ENCODE measurements around the gene RHBDL2.
"Not testable (repeated sequence)": the region's sequence is repeated elsewhere in the genome, so short reads cannot be mapped to it uniquely, and the experiment has no call there.

The RHBDL2 gene

GRCh38 chr1:38941527-38942019 is at the start of gene RHBDL2:
RHBDL2 (minus strand) TSS chr1:38941830; CDS start chr1:38919212, 22,618 bp downstream.
- Histone ChIP-seq H3K9me3 (no peaks in the 10 kb centered on the region), H3K27ac (no peak within 1 kb of the TSS), H3K4me1 (peaks cover 0 to 12% (median 8%) of the 10 kb centered on the region in 4 donors), H3K27me3 (no peaks in the 10 kb centered on the region), H3K36me3 (no peaks in the 10 kb centered on the region), H3K4me3 (peak within 1 kb of the TSS; percentile 34 to 39)
- DNase-seq: peak; percentile 22 to 74
- TF ChIP-seq, protein P1, sequence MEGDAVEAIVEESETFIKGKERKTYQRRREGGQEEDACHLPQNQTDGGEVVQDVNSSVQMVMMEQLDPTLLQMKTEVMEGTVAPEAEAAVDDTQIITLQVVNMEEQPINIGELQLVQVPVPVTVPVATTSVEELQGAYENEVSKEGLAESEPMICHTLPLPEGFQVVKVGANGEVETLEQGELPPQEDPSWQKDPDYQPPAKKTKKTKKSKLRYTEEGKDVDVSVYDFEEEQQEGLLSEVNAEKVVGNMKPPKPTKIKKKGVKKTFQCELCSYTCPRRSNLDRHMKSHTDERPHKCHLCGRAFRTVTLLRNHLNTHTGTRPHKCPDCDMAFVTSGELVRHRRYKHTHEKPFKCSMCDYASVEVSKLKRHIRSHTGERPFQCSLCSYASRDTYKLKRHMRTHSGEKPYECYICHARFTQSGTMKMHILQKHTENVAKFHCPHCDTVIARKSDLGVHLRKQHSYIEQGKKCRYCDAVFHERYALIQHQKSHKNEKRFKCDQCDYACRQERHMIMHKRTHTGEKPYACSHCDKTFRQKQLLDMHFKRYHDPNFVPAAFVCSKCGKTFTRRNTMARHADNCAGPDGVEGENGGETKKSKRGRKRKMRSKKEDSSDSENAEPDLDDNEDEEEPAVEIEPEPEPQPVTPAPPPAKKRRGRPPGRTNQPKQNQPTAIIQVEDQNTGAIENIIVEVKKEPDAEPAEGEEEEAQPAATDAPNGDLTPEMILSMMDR (IDR thresholded peaks at IDR 0.05): no peak
- intact Hi-C loops (cut with DNase I; ENCODE audit: low total_unique reads): no loop called here

GRCh38 chr1:38990738-38991637 is 49.4 kb upstream of the RHBDL2 start, which contains the start of gene AKIRIN1:
AKIRIN1 (plus strand) TSS chr1:38991276; CDS start chr1:38991381, 105 bp downstream.
- H3K27ac ChIP-seq: peak within 1 kb of the TSS; percentile 87 to 93
- TF ChIP-seq, protein P1 (IDR thresholded peaks at IDR 0.05): peak; percentile 22 to 39
- H3K4me3 ChIP-seq: peak within 1 kb of the TSS; percentile 99 to 100
- H3K36me3 ChIP-seq: peaks cover 0 to 6% (median 0%) of the 10 kb centered on the region in 3 donors
- no peaks in the 10 kb centered on the region for H3K9me3 ChIP-seq
- H3K27me3 ChIP-seq: no peaks in the 10 kb centered on the region
- DNase-seq: peak; percentile 97 to 99
- intact Hi-C loops (cut with DNase I; ENCODE audit: low total_unique reads): loop anchor here (5.0 kb wide), 1 partner anchor 129 kb away; no protein-coding TSS in a partner anchor
- H3K4me1 ChIP-seq: peaks cover 0 to 28% (median 20%) of the 10 kb centered on the region in 4 donors

DNA sequence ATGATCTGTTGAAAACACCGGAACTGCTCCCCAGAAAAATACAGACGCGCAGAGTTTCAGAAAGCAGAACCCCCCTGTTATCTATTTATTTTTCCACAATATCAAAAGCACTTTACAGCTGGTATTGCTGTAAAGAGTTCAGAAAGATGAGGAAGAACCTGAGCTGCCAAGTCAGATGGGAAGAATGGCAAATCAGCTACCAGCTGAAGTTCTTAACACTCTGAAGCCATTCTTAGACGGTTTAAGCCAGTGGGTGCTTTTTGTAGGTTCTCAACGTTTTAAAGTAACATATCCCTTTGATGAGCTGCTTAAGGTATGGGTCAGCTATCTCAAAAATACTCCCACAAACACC is 48.7 kb upstream of the RHBDL2 start:
- Histone ChIP-seq H3K4me1 (peaks cover 0 to 28% (median 20%) of the 10 kb centered on the region in 4 donors), H3K27ac (peak overlapping the region; percentile 87 to 93), H3K9me3 (no peaks in the 10 kb centered on the region), H3K36me3 (no peaks in the 10 kb centered on the region), H3K27me3 (no peaks in the 10 kb centered on the region), H3K4me3 (peak overlapping the region; percentile 99 to 100)
- TF ChIP-seq, protein P1 (IDR thresholded peaks at IDR 0.05): no peak
- DNase-seq: no peak
- intact Hi-C loops (cut with DNase I; ENCODE audit: low total_unique reads): loop anchor here (5.0 kb wide), 1 partner anchor 128 kb away; no protein-coding TSS in a partner anchor

- Histone ChIP-seq H3K36me3 (no peaks in the 10 kb centered on the region), H3K4me1 (peaks cover 0 to 27% (median 20%) of the 10 kb centered on the region in 4 donors), H3K27me3 (no peaks in the 10 kb centered on the region), H3K9me3 (no peaks in the 10 kb centered on the region), H3K4me3 (no peak overlapping the region), H3K27ac (peak overlapping the region in 1 of 2 donors; percentile 93)
- TF ChIP-seq, protein P1 (IDR thresholded peaks at IDR 0.05): no peak
- DNase-seq: no peak
- intact Hi-C loops (cut with DNase I; ENCODE audit: low total_unique reads): loop anchor here (5.0 kb wide), 1 partner anchor 128 kb away; no protein-coding TSS in a partner anchor
Observed at GRCh38 chr1:38989979-38990378, 48.3 kb upstream of the RHBDL2 start.

DNA sequence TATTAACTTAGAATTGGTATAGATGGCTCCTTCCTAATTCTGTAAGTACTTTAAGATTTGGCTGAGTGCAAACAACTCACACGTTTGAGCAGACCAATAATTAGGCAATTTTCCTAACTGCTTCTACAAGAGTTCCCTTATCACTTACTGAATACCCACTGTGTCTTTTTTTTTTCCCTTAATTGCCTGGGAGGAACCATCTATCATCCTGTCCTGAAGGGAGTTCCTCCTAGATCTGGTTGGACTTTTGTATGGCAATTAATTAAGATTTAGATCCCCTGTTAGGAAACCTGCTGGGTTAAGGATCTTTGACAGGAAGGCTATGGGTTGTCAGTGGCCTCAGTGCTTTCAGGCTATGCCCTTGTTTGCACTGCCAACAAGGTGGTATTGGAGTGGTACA is 37.8 kb upstream of the RHBDL2 start:
- H3K36me3 ChIP-seq; H3K4me3 ChIP-seq; DNase-seq; H3K27me3 ChIP-seq; H3K4me1 ChIP-seq; intact Hi-C loops (cut with DNase I; ENCODE audit: low total_unique reads); H3K27ac ChIP-seq: not testable (repeated sequence)
- peaks cover 0 to 11% (median 9%) of the 10 kb centered on the region in 3 donors for H3K9me3 ChIP-seq

- H3K36me3 ChIP-seq; H3K4me1 ChIP-seq; H3K27me3 ChIP-seq; H3K4me3 ChIP-seq; H3K27ac ChIP-seq; intact Hi-C loops (cut with DNase I; ENCODE audit: low total_unique reads); DNase-seq: not testable (repeated sequence)
- H3K9me3 ChIP-seq: peaks cover 0 to 11% (median 9%) of the 10 kb centered on the region in 3 donors
Observed at GRCh38 chr1:38978245-38978542, 36.6 kb upstream of the RHBDL2 start.

DNA sequence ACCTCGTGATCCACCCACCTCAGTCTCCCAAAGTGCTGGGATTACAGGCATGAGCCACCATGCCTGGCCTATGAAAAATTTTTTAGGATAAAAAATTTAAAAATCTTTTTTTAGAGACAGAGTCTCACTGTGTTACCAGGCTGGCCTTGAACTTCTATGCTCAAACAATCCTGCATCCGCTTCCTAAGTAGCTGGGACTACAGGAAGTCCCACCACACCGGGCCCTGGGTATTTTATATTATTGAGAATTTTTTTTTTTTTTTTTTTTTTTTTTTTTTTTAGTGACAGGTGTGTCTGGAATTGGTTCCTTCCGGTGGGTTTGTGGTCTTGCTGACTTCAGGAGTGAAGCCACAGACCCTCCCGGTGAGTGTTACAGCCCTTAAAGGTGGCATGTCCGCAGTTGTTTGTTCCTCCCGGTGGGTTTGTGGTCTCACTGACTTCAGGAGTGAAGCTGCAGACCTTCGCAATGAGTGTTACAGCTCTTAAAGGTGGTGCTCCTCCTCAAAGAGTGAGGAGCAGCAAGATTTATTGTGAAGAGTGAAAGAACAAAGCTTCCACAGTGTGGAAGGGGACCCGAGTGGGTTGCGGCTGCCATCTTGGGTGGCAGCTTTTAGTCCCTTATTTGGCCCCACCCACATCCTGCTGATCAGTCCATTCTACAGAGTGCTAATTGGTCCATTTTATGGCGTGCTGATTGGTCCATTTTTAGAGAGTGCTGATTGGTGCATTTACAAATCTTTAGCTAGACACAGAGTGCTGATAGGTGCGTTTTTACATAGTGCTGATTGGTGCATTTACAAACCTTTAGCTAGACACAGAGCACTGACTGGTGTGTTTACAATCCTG is 36.0 kb upstream of the RHBDL2 start:
- H3K9me3 ChIP-seq: peaks cover 0 to 11% (median 9%) of the 10 kb centered on the region in 3 donors
- DNase-seq; H3K27ac ChIP-seq; intact Hi-C loops (cut with DNase I; ENCODE audit: low total_unique reads); H3K4me1 ChIP-seq; H3K4me3 ChIP-seq; H3K27me3 ChIP-seq; H3K36me3 ChIP-seq: not testable (repeated sequence)
